Subcutaneous adipose tissue (tissue), 4 donors: ENCODE data around the gene CHD5. TPM values are rescaled to one million over a fixed set of nuclear protein-coding genes. Genes with fewer than 3 reads are reported as not detected.

Experiments
- CTCF ChIP-seq: fragments of 450-650 bp; IDR thresholded peaks from one replicate; pipeline ENCODE4 v1.5.1; 2016; ENCODE audit warnings: low read depth, mild to moderate bottlenecking, control low read depth, antibody characterized with exemption, moderate library complexity
- total RNA-seq, 4 donors: library from RNA; depleted of rRNA; stranded (reverse); fragments of >200 nt; gene quantifications; one replicate each; pipeline ENCODE4 v1.1.0, GENCODE V29; 2016

Gene CHD5
- total RNA-seq, 4 donors from 2014 or later = 0.19 to 0.49 (median 0.22) TPM; not detected in 1

- no peak for TF ChIP-seq CTCF
Observed at GRCh38 chr1:6071219-6071618, 108.9 kb downstream of the CHD5 start.

GRCh38 chr1:6070450-6070974 is 109.6 kb downstream of the CHD5 start:
- no peak for TF ChIP-seq CTCF

- no peak for TF ChIP-seq CTCF
Observed at GRCh38 chr1:6069573-6069972, 110.5 kb downstream of the CHD5 start.

- no peak for TF ChIP-seq CTCF
Observed at GRCh38 chr1:6068932-6069331, 111.2 kb downstream of the CHD5 start.

GRCh38 chr1:6068073-6068472 is 112.0 kb downstream of the CHD5 start:
- TF ChIP-seq CTCF = no peak

- no peak for TF ChIP-seq CTCF
Observed at GRCh38 chr1:6066680-6067079, 113.4 kb downstream of the CHD5 start.

GRCh38 chr1:6065093-6065858 is 114.8 kb downstream of the CHD5 start:
- TF ChIP-seq CTCF = no peak
